ENCODE results near the gene ZNF618. TPM values are rescaled to one million over a fixed set of nuclear protein-coding genes. Genes with fewer than 3 reads are reported as not detected.

Gene ZNF618
- total RNA-seq, 2 experiments from 2014 or later = not detected

- no peak for TF ChIP-seq EZH2phosphoT487 (IDR thresholded peaks at IDR 0.05; ENCODE audit: borderline replicate concordance, low read depth, low read length)
- TF ChIP-seq CTCF (conservative IDR thresholded peaks at IDR 0.05; ENCODE audit: low read length) = no peak
- no peaks in the 10 kb centered on the region for H3K36me3 ChIP-seq (ENCODE audit: insufficient read depth, low read length)
- no peaks in the 10 kb centered on the region for H3K9me3 ChIP-seq (ENCODE audit: low read length)
- CTCF ChIA-PET (ENCODE audit: unreplicated experiment) = no interaction called here
- H3K4me1 ChIP-seq (ENCODE audit: insufficient read depth, low read length, poor library complexity, severe bottlenecking) = no peaks in the 10 kb centered on the region
- no peak overlapping the region for H3K4me3 ChIP-seq (ENCODE audit: low read depth, low read length, poor library complexity, severe bottlenecking)
- no peaks in the 10 kb centered on the region for H3K9me2 ChIP-seq (ENCODE audit: insufficient read depth, low read length)
- no peak overlapping the region for H3K4me2 ChIP-seq (ENCODE audit: low read length)
- no peaks in the 10 kb centered on the region for H4K20me1 ChIP-seq (ENCODE audit: insufficient read depth, low read length)
- H3K79me2 ChIP-seq (ENCODE audit: insufficient read depth, low read depth, low read length) = no peaks in the 10 kb centered on the region
- DNase-seq (ENCODE audit: low spot score) = no peak
- H3K27ac ChIP-seq (ENCODE audit: low read depth, low read length, poor library complexity, severe bottlenecking) = no peak overlapping the region
- no TSS peak for BruUV-seq (replicated peaks)
- intact Hi-C loops (cut with micrococcal nuclease; ENCODE audit: unreplicated experiment) = no loop called here
- POLR2A ChIA-PET = no interaction called here
- H2AFZ ChIP-seq (ENCODE audit: low read length) = no peak overlapping the region
Measured at GRCh38 chr9:113919871-113920270, 43.8 kb downstream of the ZNF618 start.

GRCh38 chr9:113920872-113921271, 44.8 kb downstream of the ZNF618 start:
- intact Hi-C loops (cut with micrococcal nuclease; ENCODE audit: unreplicated experiment) = no loop called here
- H3K27ac ChIP-seq (ENCODE audit: low read depth, low read length, poor library complexity, severe bottlenecking) = no peak overlapping the region
- no peak overlapping the region for H2AFZ ChIP-seq (ENCODE audit: low read length)
- DNase-seq (ENCODE audit: low spot score) = no peak
- no peaks in the 10 kb centered on the region for H4K20me1 ChIP-seq (ENCODE audit: insufficient read depth, low read length)
- no peaks in the 10 kb centered on the region for H3K36me3 ChIP-seq (ENCODE audit: insufficient read depth, low read length)
- no TSS peak for BruUV-seq (replicated peaks)
- no peaks in the 10 kb centered on the region for H3K9me3 ChIP-seq (ENCODE audit: low read length)
- H3K4me3 ChIP-seq (ENCODE audit: low read depth, low read length, poor library complexity, severe bottlenecking) = no peak overlapping the region
- no peaks in the 10 kb centered on the region for H3K4me1 ChIP-seq (ENCODE audit: insufficient read depth, low read length, poor library complexity, severe bottlenecking)
- H3K4me2 ChIP-seq (ENCODE audit: low read length) = no peak overlapping the region
- H3K79me2 ChIP-seq (ENCODE audit: insufficient read depth, low read depth, low read length) = no peaks in the 10 kb centered on the region
- ChIA-PET POLR2A (no interaction called here), CTCF (ENCODE audit: unreplicated experiment) (no interaction called here)
- no peaks in the 10 kb centered on the region for H3K9me2 ChIP-seq (ENCODE audit: insufficient read depth, low read length)
- TF ChIP-seq EZH2phosphoT487 (IDR thresholded peaks at IDR 0.05; ENCODE audit: borderline replicate concordance, low read depth, low read length) (no peak), CTCF (conservative IDR thresholded peaks at IDR 0.05; ENCODE audit: low read length) (no peak)

- no peaks in the 10 kb centered on the region for H3K4me1 ChIP-seq (ENCODE audit: insufficient read depth, low read length, poor library complexity, severe bottlenecking)
- H3K9me2 ChIP-seq (ENCODE audit: insufficient read depth, low read length) = no peaks in the 10 kb centered on the region
- DNase-seq (ENCODE audit: low spot score) = no peak
- intact Hi-C loops (cut with micrococcal nuclease; ENCODE audit: unreplicated experiment) = no loop called here
- no peaks in the 10 kb centered on the region for H3K79me2 ChIP-seq (ENCODE audit: insufficient read depth, low read depth, low read length)
- H4K20me1 ChIP-seq (ENCODE audit: insufficient read depth, low read length) = no peaks in the 10 kb centered on the region
- H3K27ac ChIP-seq (ENCODE audit: low read depth, low read length, poor library complexity, severe bottlenecking) = no peak overlapping the region
- ChIA-PET CTCF (ENCODE audit: unreplicated experiment) (no interaction called here), POLR2A (no interaction called here)
- no peak overlapping the region for H2AFZ ChIP-seq (ENCODE audit: low read length)
- no TSS peak for BruUV-seq (replicated peaks)
- TF ChIP-seq EZH2phosphoT487 (IDR thresholded peaks at IDR 0.05; ENCODE audit: borderline replicate concordance, low read depth, low read length) (no peak), CTCF (conservative IDR thresholded peaks at IDR 0.05; ENCODE audit: low read length) (no peak)
- H3K36me3 ChIP-seq (ENCODE audit: insufficient read depth, low read length) = no peaks in the 10 kb centered on the region
- H3K9me3 ChIP-seq (ENCODE audit: low read length) = no peaks in the 10 kb centered on the region
- no peak overlapping the region for H3K4me2 ChIP-seq (ENCODE audit: low read length)
- H3K4me3 ChIP-seq (ENCODE audit: low read depth, low read length, poor library complexity, severe bottlenecking) = no peak overlapping the region
Measured at GRCh38 chr9:113921396-113921925, 45.4 kb downstream of the ZNF618 start.
